ENCODE data around the gene FAM149B1.

FAM149B1 gene

GRCh38 chr10:73174148-73174925 lies 6.4 kb downstream of the FAM149B1 start:
- no peak for DNase-seq

- no peak for DNase-seq
Observed at GRCh38 chr10:73182568-73182967, 14.6 kb downstream of the FAM149B1 start.

- DNase-seq = no peak
Observed at GRCh38 chr10:73183667-73184281, 15.9 kb downstream of the FAM149B1 start.

- no peak for DNase-seq
Observed at GRCh38 chr10:73186266-73186665, 18.3 kb downstream of the FAM149B1 start.

GRCh38 chr10:73190188-73190587 lies 22.3 kb downstream of the FAM149B1 start:
- no peak for DNase-seq

GRCh38 chr10:73205081-73205480 lies 37.2 kb downstream of the FAM149B1 start:
- no peak for DNase-seq

- no peak for DNase-seq
Observed at GRCh38 chr10:73205890-73206289, 38.0 kb downstream of the FAM149B1 start.

- no peak for DNase-seq
Observed at GRCh38 chr10:73206385-73206784, 38.5 kb downstream of the FAM149B1 start.

GRCh38 chr10:73207883-73208282 lies 40.0 kb downstream of the FAM149B1 start:
- DNase-seq = no peak

GRCh38 chr10:73209705-73210104 lies 41.8 kb downstream of the FAM149B1 start:
- DNase-seq = no peak

- DNase-seq = no peak
Observed at GRCh38 chr10:73210395-73211105, 42.6 kb downstream of the FAM149B1 start.

GRCh38 chr10:73211106-73211811 lies 43.3 kb downstream of the FAM149B1 start:
- DNase-seq = no peak

- DNase-seq = no peak
Observed at GRCh38 chr10:73215749-73216148, 47.8 kb downstream of the FAM149B1 start.

GRCh38 chr10:73217628-73218027 lies 49.7 kb downstream of the FAM149B1 start:
- no peak for DNase-seq

- DNase-seq = no peak
Observed at GRCh38 chr10:73218431-73219191, 50.7 kb downstream of the FAM149B1 start.

- no peak for DNase-seq
Observed at GRCh38 chr10:73219384-73219783, 51.5 kb downstream of the FAM149B1 start.

GRCh38 chr10:73220989-73221388 lies 53.1 kb downstream of the FAM149B1 start:
- no peak for DNase-seq

GRCh38 chr10:73225518-73225917 lies 57.6 kb downstream of the FAM149B1 start:
- no peak for DNase-seq

GRCh38 chr10:73226663-73227062 lies 58.7 kb downstream of the FAM149B1 start:
- no peak for DNase-seq

- DNase-seq = no peak
Observed at GRCh38 chr10:73228247-73228646, 60.3 kb downstream of the FAM149B1 start.

GRCh38 chr10:73229567-73229966 lies 61.6 kb downstream of the FAM149B1 start:
- DNase-seq = no peak

- DNase-seq = no peak
Observed at GRCh38 chr10:73232887-73233286, 65.0 kb downstream of the FAM149B1 start.

- no peak for DNase-seq
Observed at GRCh38 chr10:73233883-73234282, 66.0 kb downstream of the FAM149B1 start.

Measured in NCI-H526 treated with DMSO at 0.1 percent for 48 hours (cell line).